HepG2 (cell line): ENCODE results near the gene MRPL48. TPM values are rescaled to one million over a fixed set of nuclear protein-coding genes. Genes with fewer than 3 reads are reported as not detected.

Source experiments
- DRAP1 ChIP-seq: IDR thresholded peaks from 2 replicates; pipeline ENCODE4 v1.6.1; 2016; ENCODE audit warnings: missing genetic modification reagents, missing compliant biosample characterization
- KAT8 ChIP-seq: IDR thresholded peaks from 2 replicates; pipeline ENCODE4 v1.6.1; 2016; ENCODE audit warnings: missing genetic modification reagents, missing compliant biosample characterization
- KDM3A ChIP-seq: IDR thresholded peaks from 2 replicates; pipeline ENCODE4 v1.6.1; 2018; ENCODE audit warnings: low read depth, missing compliant biosample characterization
- MTF1 ChIP-seq: sonication (generic); formaldehyde crosslinking; IDR thresholded peaks from 2 replicates; pipeline ENCODE4 v1.5.0; 2020; ENCODE audit warnings: missing genetic modification reagents
- NBN ChIP-seq: fragments of 450-650 bp; conservative IDR thresholded peaks from 2 replicates; pipeline ENCODE4 v1.6.1; 2017
- NFE2L2 ChIP-seq: fragments of 150-350 bp; IDR thresholded peaks from 2 replicates; pipeline ENCODE4 v1.6.1; 2014; ENCODE audit warnings: low read length
- NFYB ChIP-seq: sonication (generic); formaldehyde crosslinking; IDR thresholded peaks from 2 replicates; pipeline ENCODE4 v1.4.0; 2020; ENCODE audit warnings: missing genetic modification reagents
- SALL1 ChIP-seq: sonication (generic); formaldehyde crosslinking; IDR thresholded peaks from 2 replicates; pipeline ENCODE4 v1.8.0; 2022; ENCODE audit warnings: mild to moderate bottlenecking, missing genetic modification reagents
- SOX13 ChIP-seq, 3 experiments: fragments of 450-650 bp in 1 of 3; sonication (generic) in 1 of 3; formaldehyde crosslinking in 1 of 3; IDR thresholded peaks in 2 of 3; conservative IDR thresholded peaks in 1 of 3; 2 replicates each; pipeline versions ENCODE4 v1.5.0 to v1.6.1; 2016 to 2020; ENCODE audit warnings: antibody characterized with exemption in 1 of 3, mild to moderate bottlenecking in 1 of 3, missing compliant biosample characterization in 1 of 3, missing genetic modification reagents in 1 of 3, moderate library complexity in 1 of 3
- THAP9 ChIP-seq: sonication (generic); formaldehyde crosslinking; IDR thresholded peaks from 2 replicates; pipeline ENCODE4; 2020; ENCODE audit warnings: missing genetic modification reagents, mild to moderate bottlenecking, borderline replicate concordance
- ZFP41 ChIP-seq: sonication (generic); formaldehyde crosslinking; IDR thresholded peaks from 2 replicates; pipeline ENCODE4 v1.4.0; 2020; ENCODE audit warnings: mild to moderate bottlenecking, missing genetic modification reagents, borderline replicate concordance
- ZFY ChIP-seq: sonication (generic); formaldehyde crosslinking; IDR thresholded peaks from 2 replicates; pipeline ENCODE4 v1.4.0; 2020; ENCODE audit warnings: missing genetic modification reagents
- ZNF512 ChIP-seq: sonication (generic); formaldehyde crosslinking; IDR thresholded peaks from 2 replicates; pipeline ENCODE4 v1.4.0; 2020; ENCODE audit warnings: mild to moderate bottlenecking, missing genetic modification reagents
- ZNF589 ChIP-seq: sonication (generic); formaldehyde crosslinking; conservative IDR thresholded peaks from 2 replicates; pipeline ENCODE4 v1.8.0; 2022; ENCODE audit warnings: mild to moderate bottlenecking, moderate library complexity, missing genetic modification reagents
- ZNF749 ChIP-seq: sonication (generic); formaldehyde crosslinking; IDR thresholded peaks from 2 replicates; pipeline ENCODE4 v1.8.0; 2022; ENCODE audit warnings: mild to moderate bottlenecking, missing genetic modification reagents, moderate library complexity, borderline replicate concordance
- ZNF839 ChIP-seq: sonication (generic); formaldehyde crosslinking; IDR thresholded peaks from 2 replicates; pipeline ENCODE4 v1.4.0; 2020; ENCODE audit warnings: missing genetic modification reagents, mild to moderate bottlenecking, borderline replicate concordance
- polyA plus RNA-seq, 8 experiments: library from polyadenylated mRNA; depleted of rRNA in 3 of 8; stranded (reverse) in 7 of 8; unstranded in 1 of 8; fragments of >200 nt; fragmentation: Illumina TruSeq in 4 of 8; extraction: Trizol in 4 of 8; gene quantifications; 2 replicates each; pipeline versions ENCODE4 v1.2.1 to v1.2.3, GENCODE V29; 2011 to 2016; ENCODE audit warnings: low read depth in 4 of 8, missing spikeins in 1 of 8, mixed read lengths in 1 of 8; ENCODE audit not compliant: insufficient read depth in 1 of 8
- total RNA-seq, 5 experiments: library from RNA; depleted of rRNA; stranded (reverse); fragments of >200 nt; fragmentation: Illumina TruSeq; extraction: Trizol; gene quantifications; 2 replicates each; pipeline ENCODE4 v1.2.3, GENCODE V29; 2016; ENCODE audit warnings: low read depth in 1 of 5
- TF ChIP-seq, protein P1 (sequence below): sonication (generic); formaldehyde crosslinking; IDR thresholded peaks from 2 replicates; pipeline ENCODE4 v1.8.1; 2022; ENCODE audit warnings: mild to moderate bottlenecking, missing genetic modification reagents
- TF ChIP-seq, protein P2 (sequence below): sonication (generic); formaldehyde crosslinking; IDR thresholded peaks from 2 replicates; pipeline ENCODE4 v1.4.0; 2020; ENCODE audit warnings: missing genetic modification reagents
- TF ChIP-seq, protein P3 (sequence below): sonication (generic); formaldehyde crosslinking; IDR thresholded peaks from 2 replicates; pipeline ENCODE4 v1.8.1; 2023; ENCODE audit warnings: missing genetic modification reagents, mild to moderate bottlenecking, borderline replicate concordance
- TF ChIP-seq, protein P4 (sequence below): sonication (generic); formaldehyde crosslinking; IDR thresholded peaks from 2 replicates; pipeline ENCODE4 v1.4.0; 2020; ENCODE audit warnings: mild to moderate bottlenecking, missing genetic modification reagents

MRPL48 gene
- total and polyA plus RNA-seq, 2 of the 13 experiments (the other 11 are each of a cell fraction or from before 2014, with no cell fraction given), result 61.2 to 67.9 TPM

DNA sequence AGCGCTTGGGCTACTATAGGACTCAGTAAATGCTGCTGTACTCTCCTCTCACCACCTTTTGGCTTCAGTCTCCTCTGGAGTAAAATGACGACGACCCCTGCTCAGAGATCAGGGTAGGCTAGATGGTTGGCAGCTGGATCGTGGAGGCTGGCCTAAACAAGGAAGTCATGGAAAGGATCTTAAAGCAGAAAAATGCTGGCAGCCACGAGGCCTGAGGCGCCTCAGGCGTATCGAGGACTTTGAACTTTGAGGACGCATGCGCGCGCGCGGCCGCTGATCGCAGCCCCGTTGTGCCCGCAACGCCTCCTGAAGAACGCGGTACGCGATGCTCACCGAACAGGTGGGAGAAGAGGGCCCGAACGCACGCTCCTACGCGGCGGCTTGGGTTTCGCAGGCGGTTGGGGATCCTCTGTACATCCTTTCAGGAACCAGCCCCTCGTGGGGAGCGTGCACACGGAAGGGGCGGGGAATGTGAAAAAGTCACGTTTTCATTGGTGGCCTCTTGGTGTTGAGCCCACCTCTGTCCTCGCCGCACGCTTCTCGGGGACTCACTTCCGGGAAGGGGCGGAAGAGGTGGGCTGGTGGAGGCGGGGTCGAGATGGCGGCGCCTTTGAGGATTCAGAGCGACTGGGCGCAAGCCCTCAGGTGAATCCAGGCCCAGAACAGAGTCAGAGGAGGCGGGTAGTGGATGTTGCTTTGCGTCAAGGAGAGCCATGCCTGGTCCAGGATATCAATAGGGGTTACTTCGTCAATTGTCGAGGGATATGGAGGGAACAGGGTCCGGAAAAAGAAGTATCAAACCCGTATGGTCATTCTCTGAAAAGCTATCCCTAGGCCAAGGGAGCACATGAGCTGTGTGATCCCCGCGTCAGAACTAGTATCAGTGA lies 89.0 kb downstream of the MRPL48 start, which contains the start of the genes COA4 and PAAF1 (continued):
- TF ChIP-seq, protein P1, sequence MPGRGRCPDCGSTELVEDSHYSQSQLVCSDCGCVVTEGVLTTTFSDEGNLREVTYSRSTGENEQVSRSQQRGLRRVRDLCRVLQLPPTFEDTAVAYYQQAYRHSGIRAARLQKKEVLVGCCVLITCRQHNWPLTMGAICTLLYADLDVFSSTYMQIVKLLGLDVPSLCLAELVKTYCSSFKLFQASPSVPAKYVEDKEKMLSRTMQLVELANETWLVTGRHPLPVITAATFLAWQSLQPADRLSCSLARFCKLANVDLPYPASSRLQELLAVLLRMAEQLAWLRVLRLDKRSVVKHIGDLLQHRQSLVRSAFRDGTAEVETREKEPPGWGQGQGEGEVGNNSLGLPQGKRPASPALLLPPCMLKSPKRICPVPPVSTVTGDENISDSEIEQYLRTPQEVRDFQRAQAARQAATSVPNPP (CRISPR knock-in tag), result no peak
- TF ChIP-seq KAT8 (CRISPR knock-in tag), result peak; percentile 93
- TF ChIP-seq MTF1, result 0 out of 2 replicates have a peak, but pooled peaks have one; percentile 7
- peak; percentile 84 for TF ChIP-seq DRAP1 (CRISPR knock-in tag)
- TF ChIP-seq ZNF749 (CRISPR knock-in tag), result peak; percentile 90
- TF ChIP-seq ZNF589 (CRISPR knock-in tag), result no peak
- TF ChIP-seq THAP9 (CRISPR knock-in tag), result peak; percentile 76; the same call in 1 of the 2 replicates
- TF ChIP-seq NFE2L2, result no peak
- TF ChIP-seq ZNF512 (CRISPR knock-in tag), result peak; percentile 81; the same call in 1 of the 2 replicates
- TF ChIP-seq NBN, result no peak
- TF ChIP-seq, protein P2, sequence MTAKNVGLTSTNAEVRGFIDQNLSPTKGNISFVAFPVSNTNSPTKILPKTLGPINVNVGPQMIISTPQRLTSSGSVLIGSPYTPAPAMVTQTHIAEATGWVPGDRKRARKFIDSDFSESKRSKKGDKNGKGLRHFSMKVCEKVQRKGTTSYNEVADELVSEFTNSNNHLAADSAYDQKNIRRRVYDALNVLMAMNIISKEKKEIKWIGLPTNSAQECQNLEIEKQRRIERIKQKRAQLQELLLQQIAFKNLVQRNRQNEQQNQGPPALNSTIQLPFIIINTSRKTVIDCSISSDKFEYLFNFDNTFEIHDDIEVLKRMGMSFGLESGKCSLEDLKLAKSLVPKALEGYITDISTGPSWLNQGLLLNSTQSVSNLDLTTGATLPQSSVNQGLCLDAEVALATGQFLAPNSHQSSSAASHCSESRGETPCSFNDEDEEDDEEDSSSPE, result peak; percentile 78
- peak; percentile 89 for TF ChIP-seq NFYB (CRISPR knock-in tag)
- TF ChIP-seq, protein P3, sequence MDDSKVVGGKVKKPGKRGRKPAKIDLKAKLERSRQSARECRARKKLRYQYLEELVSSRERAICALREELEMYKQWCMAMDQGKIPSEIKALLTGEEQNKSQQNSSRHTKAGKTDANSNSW, result peak; percentile 61; the same call in 1 of the 2 replicates
- peak; percentile 77; the same call in 1 of the 2 replicates for TF ChIP-seq ZFP41
- TF ChIP-seq, protein P4, sequence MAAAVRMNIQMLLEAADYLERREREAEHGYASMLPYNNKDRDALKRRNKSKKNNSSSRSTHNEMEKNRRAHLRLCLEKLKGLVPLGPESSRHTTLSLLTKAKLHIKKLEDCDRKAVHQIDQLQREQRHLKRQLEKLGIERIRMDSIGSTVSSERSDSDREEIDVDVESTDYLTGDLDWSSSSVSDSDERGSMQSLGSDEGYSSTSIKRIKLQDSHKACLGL (CRISPR knock-in tag), result peak; percentile 95
- peak; percentile 54; the same call in 1 of the 2 replicates for TF ChIP-seq ZNF839 (CRISPR knock-in tag)
- no peak for TF ChIP-seq SOX13 (IDR thresholded peaks at IDR 0.05)
- TF ChIP-seq SOX13 (CRISPR knock-in tag; conservative IDR thresholded peaks at IDR 0.05 in 1 of 2, IDR thresholded peaks at IDR 0.05 in 1 of 2), result peak in 1 of 2 experiments; percentile 32; a peak in 2 of 4 replicates
- peak; percentile 93 for TF ChIP-seq ZFY
- TF ChIP-seq KDM3A (CRISPR knock-in tag), result peak; percentile 93
- peak; percentile 92 for TF ChIP-seq SALL1 (CRISPR knock-in tag)
